SK-N-SH (cell line): Measurements from ENCODE around the gene ZFYVE9. TPM values are rescaled to one million over a fixed set of nuclear protein-coding genes. Genes with fewer than 3 reads are reported as not detected.
A peak's percentile ranks its signal among the peaks of the same experiment; 100 is the strongest.

Experiments used
- CTCF ChIA-PET: fragments of 300-600, 350-600 bp; formaldehyde crosslinking; extraction: SDS; loops from one replicate; lab custom pipeline; 2021; lab: Yijun Ruan, JAX
- POLR2A ChIA-PET: fragments of 350-600 bp; sonication (Branson Sonifier 250); formaldehyde crosslinking; extraction: SDS; loops from one replicate; lab custom pipeline; 2020; ENCODE audit warnings: antibody characterized with exemption, inconsistent platforms; lab: Yijun Ruan, JAX
- DNase-seq: peaks from one replicate; pipeline ENCODE4 v3.0.0; 2012
- H2AFZ ChIP-seq: fragments of 200-600 bp; sonication (generic); 2 replicates; pipeline ENCODE4 v1.8.1; 2016; ENCODE audit warnings: antibody characterized with exemption, mild to moderate bottlenecking, low read depth
- H3F3A ChIP-seq: fragments of 200-600 bp; sonication (generic); replicated peaks from 2 replicates; pipeline ENCODE3; 2016; ENCODE audit warnings: antibody characterized with exemption, mild to moderate bottlenecking; ENCODE audit not compliant: insufficient read depth
- H3K27ac ChIP-seq, 2 experiments: fragments of 200-500 bp in 1 of 2; fragments of 200-600 bp in 1 of 2; sonication (Bioruptor generic) in 1 of 2; sonication (generic), shearing (Covaris generic) in 1 of 2; 2 replicates each; pipeline versions ENCODE4 v1.5.1 to v1.6.1; 2014 to 2016; ENCODE audit warnings: low read depth in 2 of 2, inconsistent platforms in 1 of 2, low read length in 1 of 2, mild to moderate bottlenecking in 1 of 2, mixed read lengths in 1 of 2
- H3K27me3 ChIP-seq: fragments of 200-600 bp; sonication (generic), shearing (Covaris generic); 2 replicates; pipeline ENCODE4 v1.6.1; 2016; ENCODE audit warnings: mixed run types; ENCODE audit not compliant: insufficient read depth
- H3K36me3 ChIP-seq, 2 experiments: fragments of 200-500 bp in 1 of 2; fragments of 200-600 bp in 1 of 2; sonication (Bioruptor generic) in 1 of 2; sonication (generic) in 1 of 2; replicated peaks in 1 of 2; 2 replicates each; pipeline versions ENCODE3 to v1.5.1; 2014 to 2016; ENCODE audit warnings: low read length in 1 of 2, mild to moderate bottlenecking in 1 of 2; ENCODE audit not compliant: insufficient read depth in 2 of 2, control insufficient read depth in 1 of 2
- H3K4me1 ChIP-seq, 2 experiments: fragments of 200-500 bp in 1 of 2; fragments of 200-600 bp in 1 of 2; sonication (Bioruptor generic) in 1 of 2; sonication (generic), shearing (Covaris generic) in 1 of 2; 2 replicates each; pipeline versions ENCODE4 v1.5.1 to v1.6.1; 2014 to 2016; ENCODE audit warnings: low read depth in 1 of 2, low read length in 1 of 2, mixed run types in 1 of 2; ENCODE audit not compliant: insufficient read depth in 2 of 2, control insufficient read depth in 1 of 2
- H3K4me2 ChIP-seq: fragments of 200-600 bp; sonication (generic), shearing (Covaris generic); 2 replicates; pipeline ENCODE4 v1.6.1; 2017; ENCODE audit warnings: mixed run types
- H3K4me3 ChIP-seq, 2 experiments: fragments of 200-500 bp in 1 of 2; fragments of 200-600 bp in 1 of 2; sonication (Bioruptor generic) in 1 of 2; sonication (generic), shearing (Covaris generic) in 1 of 2; 2 replicates each; pipeline versions ENCODE4 v1.5.1 to v1.8.1; 2014 to 2016; ENCODE audit warnings: low read depth in 2 of 2, inconsistent platforms in 1 of 2, low read length in 1 of 2, mild to moderate bottlenecking in 1 of 2, mixed read lengths in 1 of 2, moderate library complexity in 1 of 2
- H3K79me2 ChIP-seq: fragments of 200-600 bp; sonication (generic); 2 replicates; pipeline ENCODE4 v1.8.1; 2017; ENCODE audit warnings: mild to moderate bottlenecking; ENCODE audit not compliant: insufficient read depth
- H3K9ac ChIP-seq: fragments of 200-600 bp; sonication (generic); 2 replicates; pipeline ENCODE4 v1.6.1; 2017; ENCODE audit warnings: mixed run types
- H3K9me2 ChIP-seq: fragments of 200-600 bp; sonication (generic); 2 replicates; pipeline ENCODE4 v1.6.1; 2017; ENCODE audit warnings: mixed run types
- H3K9me3 ChIP-seq: fragments of 200-600 bp; sonication (generic); 2 replicates; pipeline ENCODE4 v1.6.1; 2017; ENCODE audit warnings: mixed run types, mild to moderate bottlenecking, moderate library complexity
- H4K20me1 ChIP-seq: fragments of 200-600 bp; sonication (generic); 2 replicates; pipeline ENCODE4 v1.6.1; 2017; ENCODE audit warnings: mild to moderate bottlenecking, mixed run types; ENCODE audit not compliant: insufficient read depth
- FOSL2 ChIP-seq: IDR thresholded peaks from 2 replicates; pipeline ENCODE4 v1.4.0; 2012; ENCODE audit warnings: low read depth, mild to moderate bottlenecking, moderate library complexity, borderline replicate concordance
- FOXJ3 ChIP-seq: sonication (generic); formaldehyde crosslinking; IDR thresholded peaks from 2 replicates; pipeline ENCODE4 v1.5.1; 2020; ENCODE audit warnings: mild to moderate bottlenecking, missing genetic modification reagents
- FOXM1 ChIP-seq: IDR thresholded peaks from 2 replicates; pipeline ENCODE4 v1.4.0; 2012; ENCODE audit warnings: low read depth, mild to moderate bottlenecking
- MAX ChIP-seq: IDR thresholded peaks from 2 replicates; pipeline ENCODE4 v1.4.0; 2012; ENCODE audit warnings: low read depth
- MEF2A ChIP-seq: IDR thresholded peaks from 2 replicates; pipeline ENCODE4 v1.4.0; 2012; ENCODE audit warnings: low read depth, borderline replicate concordance
- NFIC ChIP-seq: IDR thresholded peaks from 2 replicates; pipeline ENCODE4 v1.4.0; 2012; ENCODE audit warnings: borderline replicate concordance
- NRF1 ChIP-seq: IDR thresholded peaks from 2 replicates; pipeline ENCODE4 v1.6.1; 2012; ENCODE audit warnings: low read depth, mild to moderate bottlenecking, low read length
- POLR2AphosphoS5 ChIP-seq: IDR thresholded peaks from 2 replicates; pipeline ENCODE4 v1.6.1; 2012; ENCODE audit warnings: low read depth, low read length
- RAD21 ChIP-seq: IDR thresholded peaks from 2 replicates; pipeline ENCODE4 v1.6.1; 2012; ENCODE audit warnings: mild to moderate bottlenecking, low read length
- SIN3A ChIP-seq: IDR thresholded peaks from 2 replicates; pipeline ENCODE4 v1.6.1; 2012; ENCODE audit warnings: low read depth, mild to moderate bottlenecking, low read length, moderate library complexity, borderline replicate concordance
- TAF1 ChIP-seq: IDR thresholded peaks from 2 replicates; pipeline ENCODE4 v1.6.1; 2012; ENCODE audit warnings: low read depth, mild to moderate bottlenecking, low read length, moderate library complexity, borderline replicate concordance
- ZBTB33 ChIP-seq: IDR thresholded peaks from 2 replicates; pipeline ENCODE4 v1.4.0; 2012; ENCODE audit warnings: low read depth, borderline replicate concordance
- WGBS: methylation state at CpG from one replicate; pipeline ENCODE4 v1.1.6; 2017; ENCODE audit warnings: low lambda C conversion rate; 5-methylcytosine and 5-hydroxymethylcytosine counted together
- polyA plus RNA-seq, 3 experiments: library from polyadenylated mRNA; depleted of rRNA; stranded (reverse); fragments of >200 nt; gene quantifications; 2 replicates each; pipeline ENCODE4 v1.2.3, GENCODE V29; 2012
- TF ChIP-seq, protein P1 (sequence below): IDR thresholded peaks from 2 replicates; pipeline ENCODE4; 2012

ZFYVE9 gene
- polyA plus RNA-seq, 1 of the 3 experiments (the other 2 are of a cell fraction), result 4.1 TPM

DNA sequence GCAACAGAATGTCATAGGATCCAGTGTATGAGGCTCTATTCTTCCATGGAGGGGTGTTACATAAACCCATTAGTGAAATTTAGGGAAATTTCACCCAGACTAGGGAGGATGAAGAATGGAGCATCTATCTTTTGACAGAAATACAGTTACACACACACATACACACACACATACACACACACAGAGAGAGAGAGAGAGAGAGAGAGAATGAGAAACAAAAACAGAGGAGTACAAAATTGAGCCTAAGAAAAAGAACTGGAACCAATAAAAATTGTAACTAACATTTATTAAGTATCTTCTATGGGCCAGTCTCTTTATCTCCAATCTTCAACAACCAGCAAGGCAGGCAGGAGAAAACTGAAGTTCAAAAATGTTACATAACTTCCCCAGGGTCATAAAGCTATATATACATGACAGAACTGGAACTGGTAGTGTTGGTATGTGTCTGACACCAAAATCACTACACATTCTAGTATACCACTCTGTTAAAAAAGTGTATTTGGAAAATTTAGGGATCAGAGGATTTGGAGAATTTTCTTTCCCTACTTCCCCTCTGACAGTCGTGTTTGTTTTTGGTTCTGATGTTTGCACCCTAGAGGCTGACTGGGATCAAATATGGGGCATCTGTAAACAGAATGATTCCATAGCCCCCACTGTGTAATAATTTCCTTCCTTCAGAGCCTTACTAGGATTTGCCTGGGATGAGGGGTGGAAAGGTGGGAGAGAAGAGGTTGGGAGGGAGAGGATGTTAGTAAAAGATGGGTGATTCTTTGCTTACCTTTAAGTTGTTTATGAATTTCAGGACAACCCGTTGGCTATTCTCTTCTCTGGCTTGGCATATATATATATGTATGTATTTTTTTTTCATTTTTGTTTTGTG lies 1.0 kb upstream of the ZFYVE9 start:
- Histone ChIP-seq H3K36me3 (no peaks in the 10 kb centered on the region), H2AFZ (peak overlapping the region; percentile 99), H3K4me1 (peaks cover 4 to 19% of the 10 kb centered on the region in 2 experiments), H3K9me3 (no peaks in the 10 kb centered on the region), H3K9me2 (no peaks in the 10 kb centered on the region), H4K20me1 (no peaks in the 10 kb centered on the region), H3K4me3 (peak overlapping the region; percentile 83 to 90; a peak in 2 of 4 replicates), H3K4me2 (peak overlapping the region; percentile 84), H3F3A (peaks cover 25% of the 10 kb centered on the region), H3K27me3 (no peaks in the 10 kb centered on the region), H3K27ac (peak overlapping the region in 1 of 2 experiments; percentile 89; a peak in 3 of 4 replicates), H3K9ac (peak overlapping the region; percentile 94; the same call in 1 of the 2 replicates), H3K79me2 (peaks cover 34% of the 10 kb centered on the region)
- DNase-seq, result peak; percentile 27
- TF ChIP-seq FOXM1, result no peak
- no peak for TF ChIP-seq FOSL2
- no peak for TF ChIP-seq MAX
- TF ChIP-seq ZBTB33, result no peak
- no peak for TF ChIP-seq TAF1
- no peak for TF ChIP-seq SIN3A
- no peak for TF ChIP-seq RAD21
- TF ChIP-seq NRF1, result no peak
- no peak for TF ChIP-seq POLR2AphosphoS5
- no peak for TF ChIP-seq MEF2A
- TF ChIP-seq, protein P1, sequence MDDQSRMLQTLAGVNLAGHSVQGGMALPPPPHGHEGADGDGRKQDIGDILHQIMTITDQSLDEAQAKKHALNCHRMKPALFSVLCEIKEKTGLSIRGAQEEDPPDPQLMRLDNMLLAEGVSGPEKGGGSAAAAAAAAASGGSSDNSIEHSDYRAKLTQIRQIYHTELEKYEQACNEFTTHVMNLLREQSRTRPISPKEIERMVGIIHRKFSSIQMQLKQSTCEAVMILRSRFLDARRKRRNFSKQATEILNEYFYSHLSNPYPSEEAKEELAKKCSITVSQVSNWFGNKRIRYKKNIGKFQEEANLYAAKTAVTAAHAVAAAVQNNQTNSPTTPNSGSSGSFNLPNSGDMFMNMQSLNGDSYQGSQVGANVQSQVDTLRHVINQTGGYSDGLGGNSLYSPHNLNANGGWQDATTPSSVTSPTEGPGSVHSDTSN, result no peak
- TF ChIP-seq NFIC, result no peak
- no peak for TF ChIP-seq FOXJ3 (CRISPR knock-in tag)
- WGBS, result 59% methylated on average over 2 of the region's 2 CpGs
- CTCF ChIA-PET, result interaction anchor here (1.5 to 1.7 kb wide), 3 partner anchors 13 to 156 kb away, joined by 3 to 16 read pairs (median 5); no protein-coding TSS in a partner anchor
- POLR2A ChIA-PET, result no interaction called here
